Adrenal gland (tissue), 5 donors: ENCODE results near the gene PSMG3.

Experiments
- CTCF ChIP-seq, 6 experiments: fragments of 450-650 bp in 4 of 6; fragments of 200-600 bp in 2 of 6; sonication (generic) in 1 of 6; IDR thresholded peaks; 1 replicate in 5 of 6; 2 replicates in 1 of 6; pipeline versions ENCODE4 v1.5.1 to v1.8.0; 2016 to 2021; ENCODE audit warnings: antibody characterized with exemption in 6 of 6, mild to moderate bottlenecking in 2 of 6, moderate library complexity in 1 of 6
- POLR2A ChIP-seq, 2 donors: fragments of 450-650 bp; IDR thresholded peaks; one replicate each; pipeline ENCODE4 v1.6.1; 2017; ENCODE audit warnings: antibody characterized with exemption in 2 of 2, mild to moderate bottlenecking in 2 of 2, moderate library complexity in 1 of 2
- donor health status: DM: no; HTN: no; CAD: no.

DNA sequence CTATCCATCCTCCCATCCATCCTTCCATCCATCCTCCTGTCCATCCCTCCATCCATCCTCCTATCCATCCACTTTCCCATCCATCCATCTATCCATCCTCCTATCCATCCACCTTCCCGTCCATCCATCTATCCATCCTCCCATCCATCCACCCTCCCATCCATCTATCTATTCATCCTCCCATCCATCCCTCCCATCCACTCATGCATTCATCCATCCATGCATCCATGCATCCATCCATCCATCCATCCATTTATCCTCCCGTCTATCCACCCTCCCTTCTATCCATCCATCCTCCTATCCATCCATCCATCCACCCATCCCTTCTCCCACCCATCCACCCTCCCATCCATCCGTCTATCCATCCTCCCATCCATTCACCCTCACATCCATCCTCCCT, 25.2 kb upstream of the PSMG3 start:
- TF ChIP-seq CTCF (IDR thresholded peaks at IDR 0.05) (no peak), POLR2A (IDR thresholded peaks at IDR 0.05) (no peak)
